ENCODE measurements around the gene PI4KB. TPM values are rescaled to one million over a fixed set of nuclear protein-coding genes. Genes with fewer than 3 reads are reported as not detected.
"Not testable (repeated sequence)": the region's sequence is repeated elsewhere in the genome, so short reads cannot be mapped to it uniquely, and the experiment has no call there.

Gene PI4KB
- total RNA-seq, 1 experiment from 2014 or later: 44.3 TPM

GRCh38 chr1:151277249-151277648 is 50.0 kb downstream of the PI4KB start:
- Histone ChIP-seq H3K36me3 (ENCODE audit: low read depth) (no peaks in the 10 kb centered on the region), H3K79me2 (ENCODE audit: low read depth) (no peaks in the 10 kb centered on the region), H3F3A (ENCODE audit: insufficient read depth, low read depth) (peaks cover 4% of the 10 kb centered on the region; the same call in 1 of the 2 replicates), H2AFZ (no peak overlapping the region), H4K20me1 (ENCODE audit: insufficient read depth) (no peaks in the 10 kb centered on the region), H3K27ac (no peak overlapping the region), H3K4me3 (no peak overlapping the region), H3K27me3 (ENCODE audit: insufficient read depth, low read depth) (no peaks in the 10 kb centered on the region), H3K9me2 (ENCODE audit: insufficient read depth) (no peaks in the 10 kb centered on the region), H3K4me2 (no peak overlapping the region), H3K4me1 (replicated peaks; ENCODE audit: insufficient read depth) (no peaks in the 10 kb centered on the region; the same call in 1 of the 2 replicates), H3K9me3 (ENCODE audit: insufficient read depth, low read depth) (no peaks in the 10 kb centered on the region)
- BruUV-seq (replicated peaks): no TSS peak
- intact Hi-C loops (cut with micrococcal nuclease; ENCODE audit: unreplicated experiment): no loop called here
- ChIA-PET POLR2A (ENCODE audit: unreplicated experiment) (no interaction called here), CTCF (no interaction called here)
- DNase-seq: no peak
- TF ChIP-seq CTCF (conservative IDR thresholded peaks at IDR 0.05): no peak

DNA sequence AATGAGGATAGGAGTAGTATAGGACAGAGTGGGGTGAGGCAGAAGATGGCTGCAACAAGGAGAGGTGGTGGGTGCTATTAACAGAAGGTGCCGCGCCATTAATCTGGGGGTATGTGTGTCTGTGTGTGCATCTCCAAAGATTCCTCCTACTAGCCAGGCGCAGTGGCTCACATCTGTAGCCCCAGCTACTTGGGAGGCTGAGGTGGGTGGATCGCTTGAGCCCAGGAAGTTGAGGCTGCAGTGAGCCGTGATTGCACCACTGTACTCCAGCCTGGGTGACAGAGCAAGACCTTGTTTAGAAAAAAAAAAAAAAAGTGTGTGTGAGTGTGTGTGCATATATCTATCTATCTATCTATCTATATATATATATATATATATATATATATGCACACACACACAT is 51.9 kb downstream of the PI4KB start:
- H4K20me1 ChIP-seq (ENCODE audit: insufficient read depth); H3K27ac ChIP-seq; H3K79me2 ChIP-seq (ENCODE audit: low read depth); H3K27me3 ChIP-seq (ENCODE audit: insufficient read depth, low read depth); intact Hi-C loops (cut with micrococcal nuclease; ENCODE audit: unreplicated experiment); POLR2A ChIA-PET (ENCODE audit: unreplicated experiment); H3K4me3 ChIP-seq; BruUV-seq (replicated peaks); H2AFZ ChIP-seq; CTCF ChIA-PET; H3K36me3 ChIP-seq (ENCODE audit: low read depth); H3K9me2 ChIP-seq (ENCODE audit: insufficient read depth); H3K9me3 ChIP-seq (ENCODE audit: insufficient read depth, low read depth); DNase-seq; H3K4me2 ChIP-seq; H3K4me1 ChIP-seq (replicated peaks; ENCODE audit: insufficient read depth); H3F3A ChIP-seq (ENCODE audit: insufficient read depth, low read depth): not testable (repeated sequence)

GRCh38 chr1:151273924-151274466 is 53.2 kb downstream of the PI4KB start:
- no peaks in the 10 kb centered on the region for H3K27me3 ChIP-seq (ENCODE audit: insufficient read depth, low read depth)
- CTCF ChIA-PET: no interaction called here
- H3K79me2 ChIP-seq (ENCODE audit: low read depth): no peaks in the 10 kb centered on the region

More at GRCh38 chr1:151273924-151274466, 53.2 kb downstream of the PI4KB start:
- H3K36me3 ChIP-seq (ENCODE audit: low read depth): no peaks in the 10 kb centered on the region
- no peaks in the 10 kb centered on the region for H3K4me1 ChIP-seq (replicated peaks; ENCODE audit: insufficient read depth)
- no peak for DNase-seq
- no peaks in the 10 kb centered on the region for H4K20me1 ChIP-seq (ENCODE audit: insufficient read depth)
- H3F3A ChIP-seq (ENCODE audit: insufficient read depth, low read depth): peaks cover 17% of the 10 kb centered on the region
- BruUV-seq (replicated peaks): no TSS peak
- H3K9me3 ChIP-seq (ENCODE audit: insufficient read depth, low read depth): no peaks in the 10 kb centered on the region
- H3K27ac ChIP-seq: no peak overlapping the region
- no peak overlapping the region for H3K4me3 ChIP-seq
- H3K9me2 ChIP-seq (ENCODE audit: insufficient read depth): no peaks in the 10 kb centered on the region
- TF ChIP-seq EZH2 (IDR thresholded peaks at IDR 0.05; ENCODE audit: low read depth): no peak
- TF ChIP-seq CTCF (conservative IDR thresholded peaks at IDR 0.05): no peak
- intact Hi-C loops (cut with micrococcal nuclease; ENCODE audit: unreplicated experiment): no loop called here
- no peak overlapping the region for H2AFZ ChIP-seq
- no peak overlapping the region for H3K4me2 ChIP-seq
- POLR2A ChIA-PET (ENCODE audit: unreplicated experiment): no interaction called here

Measured in PC-9 (cell line).